HG03342 (cell line): ENCODE data around the gene CCDC83.
A peak's percentile ranks its signal among the peaks of the same experiment; 100 is the strongest.
"Not testable (repeated sequence)": the region's sequence is repeated elsewhere in the genome, so short reads cannot be mapped to it uniquely, and the experiment has no call there.

ENCODE experiments used
- ATAC-seq: cut with Tn5 transposase; IDR thresholded peaks from one replicate; pipeline ENCODE4 v1.9.1; 2021; ENCODE audit warnings: mild to moderate bottlenecking, moderate library complexity; ENCODE audit not compliant: unreplicated experiment

CCDC83 gene

DNA sequence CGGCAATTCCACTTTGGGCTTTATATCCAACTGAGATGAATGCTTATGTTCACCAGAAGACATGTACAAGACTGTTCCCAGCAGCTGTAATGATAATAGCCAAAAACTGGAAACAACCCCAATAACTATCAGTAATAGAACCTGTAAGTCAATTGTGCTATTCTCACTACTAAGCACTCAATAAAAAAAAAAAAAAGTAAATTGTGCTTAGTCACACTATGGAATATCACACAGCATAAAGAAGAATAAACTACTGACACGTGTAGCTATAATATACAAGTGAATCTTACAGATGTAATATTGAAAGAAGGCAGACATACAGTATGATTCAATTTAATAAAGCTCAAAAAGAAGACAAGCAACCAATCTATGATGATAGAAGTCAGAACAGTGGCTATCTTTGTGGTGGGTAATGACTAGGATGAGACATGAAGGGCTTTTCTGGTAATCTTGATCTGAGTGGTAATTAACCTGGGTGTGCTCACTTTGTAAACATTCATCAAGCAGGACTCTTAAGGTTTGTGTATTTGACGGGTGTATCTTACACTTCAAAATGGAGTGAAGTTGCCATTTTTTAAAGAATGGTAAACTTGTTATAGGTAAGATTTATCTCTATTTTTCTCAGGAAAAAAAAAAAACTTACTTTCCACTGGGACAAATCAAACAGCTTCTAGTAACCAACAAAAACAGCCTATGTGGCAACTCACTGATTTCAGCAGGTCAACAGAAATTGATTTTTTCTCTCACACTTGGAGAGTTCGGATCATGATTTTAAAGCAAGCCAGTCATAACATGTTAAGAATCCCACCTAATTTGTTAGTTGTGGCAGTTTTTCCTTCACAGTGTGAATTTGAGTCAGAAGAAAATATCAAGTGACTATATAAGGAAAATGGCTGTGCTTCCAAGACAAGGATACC, 84.2 kb downstream of the CCDC83 start:
- no peak for ATAC-seq

DNA sequence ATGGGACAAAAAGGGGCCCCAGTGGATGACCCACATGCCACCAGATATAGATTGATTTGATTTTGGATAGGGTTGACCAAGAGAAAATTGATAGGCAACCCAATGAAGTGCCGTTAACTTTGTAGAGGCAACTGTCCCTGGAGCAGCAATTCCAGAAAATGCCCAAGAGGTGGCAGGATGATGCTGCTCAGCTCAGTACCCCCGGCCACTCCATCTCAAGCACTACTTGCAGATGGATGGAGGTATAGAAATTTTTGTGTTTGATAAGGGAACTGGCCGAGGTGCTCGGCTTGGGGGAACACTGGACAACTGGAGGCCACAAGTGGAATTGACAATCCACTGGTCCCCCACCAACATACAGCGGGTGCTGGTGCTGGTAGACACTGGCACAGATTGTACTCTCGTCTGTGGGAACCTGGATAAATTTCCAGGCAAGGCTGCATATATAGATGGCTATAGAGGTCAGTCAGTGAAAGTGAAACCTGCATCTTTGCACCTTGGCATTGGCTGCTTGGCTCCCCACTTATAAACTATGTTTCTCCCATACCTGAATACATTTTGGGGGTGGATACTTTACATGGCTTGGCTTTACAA, 86.3 kb downstream of the CCDC83 start:
- ATAC-seq, result peak; percentile 71

DNA sequence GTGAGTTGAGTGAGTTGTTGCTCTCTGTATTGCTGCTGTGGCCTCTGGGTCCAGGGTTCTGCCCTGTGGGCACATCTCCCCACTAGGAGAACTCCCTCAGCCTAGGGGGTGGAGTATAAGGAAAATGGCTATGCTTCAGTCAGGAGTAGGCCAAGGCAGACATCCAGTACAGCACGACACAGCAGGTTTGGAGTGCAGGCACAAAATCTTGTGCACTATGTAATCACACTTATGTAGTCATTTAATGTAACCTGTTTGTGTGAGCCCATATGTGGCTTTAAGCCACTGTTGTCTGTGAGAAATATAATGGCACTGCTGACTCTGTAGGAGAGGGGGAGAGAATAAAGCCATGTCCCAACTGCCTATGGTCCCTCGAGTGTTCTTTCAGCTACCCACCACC, 90.1 kb downstream of the CCDC83 start:
- ATAC-seq, result no peak

- no peak for ATAC-seq
Observed at GRCh38 chr11:85945788-85946187, 90.6 kb downstream of the CCDC83 start.

DNA sequence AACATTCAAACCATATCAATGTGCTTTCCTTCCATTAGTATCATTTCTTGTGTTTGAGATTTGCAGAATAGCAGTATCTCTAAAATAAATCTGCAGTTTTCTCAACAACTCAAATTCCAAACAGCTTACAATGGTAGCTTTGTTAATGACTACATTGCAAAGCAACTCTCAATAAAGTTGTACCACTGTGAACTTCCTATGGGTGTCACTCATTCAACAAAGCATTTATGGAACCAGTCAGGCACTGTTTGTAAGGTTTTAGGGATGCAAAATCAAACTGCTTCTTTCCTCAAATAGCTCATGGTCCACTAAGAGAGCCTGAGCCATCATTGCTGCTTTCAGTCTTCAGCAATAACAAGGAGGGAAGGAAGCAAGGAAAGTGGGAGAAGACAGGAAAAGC, 91.0 kb downstream of the CCDC83 start:
- ATAC-seq, result no peak

DNA sequence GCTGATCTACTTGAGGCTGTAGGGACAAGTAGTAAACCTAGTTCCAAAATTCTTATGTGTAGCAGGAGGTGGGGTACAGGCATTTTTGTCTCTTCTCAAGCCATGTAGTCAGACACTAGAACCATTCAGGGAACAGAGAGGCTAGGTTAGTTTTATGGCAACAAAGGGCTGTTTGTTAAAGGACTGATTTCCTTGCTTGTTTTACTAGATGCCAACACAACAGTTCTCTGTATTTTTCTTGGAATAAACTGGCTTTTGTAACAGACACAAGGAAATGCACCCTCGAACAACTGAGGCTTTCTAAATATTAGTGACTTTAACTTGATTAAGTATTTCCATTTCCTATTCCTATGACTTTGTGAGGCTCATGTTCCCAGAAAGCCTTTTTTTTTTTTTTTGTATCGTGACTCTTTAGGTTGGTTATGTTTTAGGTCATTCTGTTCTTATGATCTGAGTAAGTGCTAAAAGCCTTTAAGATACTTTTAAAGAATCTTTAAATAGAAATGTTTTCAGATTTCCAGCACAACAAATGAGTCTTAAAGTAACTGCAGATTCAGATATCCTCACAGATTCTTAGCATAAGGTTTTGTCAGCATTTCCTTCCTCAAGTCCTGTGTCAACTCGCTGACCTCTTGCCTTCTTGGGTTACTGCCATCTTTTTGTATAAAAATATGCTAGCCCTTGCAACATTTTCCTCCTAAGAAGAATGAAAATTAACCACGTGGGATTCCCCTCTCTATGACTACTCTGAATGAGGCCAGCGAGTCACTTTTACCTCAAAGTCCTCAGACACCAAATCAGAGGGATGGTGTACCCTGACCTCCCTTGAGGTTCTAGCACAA, 92.5 kb downstream of the CCDC83 start:
- no peak for ATAC-seq

- peak; percentile 31 for ATAC-seq
Observed at GRCh38 chr11:85948884-85949283, 93.7 kb downstream of the CCDC83 start.

- ATAC-seq, result no peak
Observed at GRCh38 chr11:85949798-85950197, 94.6 kb downstream of the CCDC83 start.

DNA sequence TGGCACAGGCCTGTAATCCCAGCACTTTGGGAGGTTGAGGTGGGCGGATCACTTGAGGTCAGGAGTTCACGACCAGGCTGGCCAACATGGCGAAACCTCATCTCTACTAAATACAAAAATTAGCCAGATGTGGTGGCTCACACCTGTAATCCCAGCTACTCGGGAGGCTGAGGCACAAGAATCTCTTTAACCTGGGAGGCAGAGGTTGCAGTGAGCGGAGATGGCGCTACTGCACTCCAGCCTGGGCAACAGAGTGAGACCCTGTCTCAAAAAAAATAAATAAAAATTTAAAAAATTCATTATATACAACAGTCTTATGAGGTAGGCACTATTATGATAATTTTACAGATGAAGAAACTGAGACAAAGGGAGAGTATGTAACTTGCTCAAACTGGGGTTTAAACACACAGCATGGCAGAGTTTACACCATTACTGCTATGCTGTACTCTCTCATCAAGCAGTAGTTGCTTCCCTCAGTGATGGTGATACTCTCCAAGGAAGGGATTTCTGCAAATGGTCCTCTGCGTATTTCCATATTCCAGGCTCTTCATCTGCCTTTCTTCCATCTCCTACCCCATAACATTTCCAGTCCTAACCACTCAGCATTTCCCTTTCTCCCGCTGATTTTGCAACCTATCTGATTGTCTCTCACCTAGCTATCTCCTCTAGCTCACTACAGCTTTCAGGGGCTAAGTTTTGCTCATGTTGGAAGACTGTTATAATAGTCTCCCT, 95.3 kb downstream of the CCDC83 start:
- ATAC-seq, result no peak

DNA sequence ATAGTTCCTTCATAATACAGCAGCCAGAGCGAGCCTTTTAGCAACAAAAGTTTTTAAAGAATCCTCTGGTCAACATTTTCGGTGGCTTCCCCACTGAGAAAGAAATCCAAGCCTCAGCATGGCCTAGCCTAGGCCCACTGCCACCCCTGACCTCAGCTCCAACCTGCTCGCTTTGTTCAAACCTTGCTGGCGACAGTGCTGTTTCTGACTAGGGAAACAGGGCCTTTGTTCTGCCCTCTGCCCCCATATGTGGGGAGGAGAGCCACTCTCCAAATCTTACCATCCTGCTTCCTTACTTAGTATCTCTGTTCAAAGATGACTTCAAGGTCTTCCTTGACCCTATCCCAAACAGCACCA, 95.8 kb downstream of the CCDC83 start:
- no peak for ATAC-seq

GRCh38 chr11:85951428-85952107, 96.4 kb downstream of the CCDC83 start:
- ATAC-seq, result no peak

DNA sequence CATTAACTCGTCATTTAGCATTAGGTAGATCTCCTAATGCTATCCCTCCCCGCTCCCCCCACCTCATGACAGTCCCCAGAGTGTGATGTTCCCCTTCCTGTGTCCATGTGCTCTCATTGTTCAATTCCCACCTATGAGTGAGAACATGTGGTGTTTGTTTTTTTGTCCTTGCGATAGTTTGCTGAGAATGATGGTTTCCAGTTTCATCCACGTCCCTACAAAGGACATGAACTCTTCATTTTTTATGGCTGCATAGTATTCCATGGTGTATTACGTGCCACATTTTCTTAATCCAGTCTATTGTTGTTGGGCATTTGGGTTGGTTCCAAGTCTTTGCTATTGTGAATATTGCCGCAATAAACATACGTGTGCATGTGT, 96.9 kb downstream of the CCDC83 start:
- not testable (repeated sequence) for ATAC-seq

GRCh38 chr11:85953491-85954143, 98.4 kb downstream of the CCDC83 start:
- no peak for ATAC-seq

DNA sequence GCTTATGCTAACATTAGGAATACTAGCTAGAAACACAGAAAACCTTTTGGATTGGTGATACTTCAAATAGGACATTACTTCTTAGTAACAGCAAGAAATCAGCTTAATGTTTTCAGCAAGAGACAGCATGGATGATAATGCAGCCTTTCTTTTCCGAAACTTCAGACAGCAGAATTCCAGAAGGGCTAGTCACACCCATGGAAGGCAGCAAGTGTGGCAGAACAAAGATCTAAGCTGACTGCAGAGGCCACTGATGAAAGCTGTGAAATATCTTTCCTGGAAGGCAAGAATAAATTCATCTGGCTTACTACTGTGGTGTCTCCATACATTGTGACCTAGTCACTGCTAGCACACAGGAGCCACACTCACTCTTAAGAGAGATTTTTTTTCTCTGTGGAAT, 100.3 kb downstream of the CCDC83 start:
- ATAC-seq, result no peak

DNA sequence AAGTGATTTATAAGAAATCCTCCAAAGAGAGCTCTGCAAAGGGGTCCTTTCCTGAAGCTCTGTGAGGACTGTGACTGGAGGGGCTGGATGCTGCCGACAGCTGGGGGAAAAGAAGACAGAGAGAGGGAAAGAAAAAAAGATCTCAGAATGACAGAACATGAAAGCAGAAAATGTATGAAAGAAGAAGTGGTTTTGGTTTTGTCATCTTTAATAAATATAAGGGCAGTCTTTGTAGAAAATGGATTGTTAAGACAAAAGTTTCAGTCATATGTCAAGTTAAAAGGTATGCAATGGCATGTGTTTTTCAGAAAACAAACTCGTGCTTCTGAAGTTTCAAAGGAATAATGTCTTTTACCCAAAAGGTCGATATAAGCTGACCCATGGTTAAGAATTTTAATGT, 105.5 kb downstream of the CCDC83 start:
- ATAC-seq, result no peak

- ATAC-seq, result no peak
Observed at GRCh38 chr11:85961130-85961529, 105.9 kb downstream of the CCDC83 start.

GRCh38 chr11:85961930-85962363, 106.8 kb downstream of the CCDC83 start:
- ATAC-seq, result no peak

DNA sequence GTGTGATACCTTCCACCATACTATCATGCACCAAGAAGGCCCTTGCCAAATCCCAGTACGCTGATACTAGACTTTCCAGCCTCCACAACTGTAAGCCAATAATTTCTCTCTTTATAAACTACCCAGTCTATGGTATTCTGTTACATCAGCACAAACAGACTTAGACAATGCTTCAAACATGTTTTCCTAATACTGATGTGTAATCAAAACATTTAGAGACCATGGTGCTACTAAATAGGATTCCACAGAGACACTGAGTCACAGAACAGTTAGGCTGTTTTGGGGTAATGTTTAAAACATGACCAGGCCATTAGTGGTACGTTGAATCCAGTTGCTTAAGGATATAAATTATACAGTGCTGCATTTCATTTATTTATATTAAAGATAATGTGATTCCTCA, 110.0 kb downstream of the CCDC83 start:
- no peak for ATAC-seq

- no peak for ATAC-seq
Observed at GRCh38 chr11:85967457-85967856, 112.3 kb downstream of the CCDC83 start.
